Body of pancreas (tissue), 4 donors: ENCODE results near the gene PTPRN2.

Experiments used
- CTCF ChIP-seq, 7 experiments: fragments of 450-650 bp in 4 of 7; fragments of 200-600 bp in 3 of 7; sonication (generic) in 3 of 7; IDR thresholded peaks; one replicate each; pipeline ENCODE4 v1.5.1; 2016 to 2019; ENCODE audit warnings: antibody characterized with exemption in 7 of 7
- POLR2A ChIP-seq, 3 donors: fragments of 450-650 bp; IDR thresholded peaks; one replicate each; pipeline ENCODE4 v1.6.1; 2016; ENCODE audit warnings: antibody characterized with exemption in 3 of 3, mild to moderate bottlenecking in 2 of 3

GRCh38 chr7:158165711-158166110, 421.9 kb downstream of the PTPRN2 start:
- no peak for TF ChIP-seq CTCF (IDR thresholded peaks at IDR 0.05)
- no peak for TF ChIP-seq POLR2A (IDR thresholded peaks at IDR 0.05)
